Stomach (tissue), 4 donors: ENCODE data around the gene GOLGA6L10.
"Not testable (repeated sequence)": the region's sequence is repeated elsewhere in the genome, so short reads cannot be mapped to it uniquely, and the experiment has no call there.

Experiments
- CTCF ChIP-seq, 7 experiments: fragments of 450-650 bp in 4 of 7; fragments of 200-600 bp in 3 of 7; sonication (generic) in 3 of 7; IDR thresholded peaks; one replicate each; pipeline ENCODE4 v1.5.1; 2016 to 2019; ENCODE audit warnings: antibody characterized with exemption in 7 of 7, control low read depth in 2 of 7, mild to moderate bottlenecking in 1 of 7
- EP300 ChIP-seq: sonication (generic); formaldehyde crosslinking; IDR thresholded peaks from one replicate; pipeline ENCODE4 v1.6.1; 2017; ENCODE audit warnings: antibody characterized with exemption
- POLR2A ChIP-seq, 4 donors: fragments of 450-650 bp; IDR thresholded peaks; one replicate each; pipeline ENCODE4 v1.6.1; 2016; ENCODE audit warnings: antibody characterized with exemption in 4 of 4, control low read depth in 2 of 4, mild to moderate bottlenecking in 1 of 4, moderate library complexity in 1 of 4

GRCh38 chr15:82317516-82317915 lies 31.8 kb downstream of the GOLGA6L10 start:
- TF ChIP-seq CTCF (IDR thresholded peaks at IDR 0.05); POLR2A (IDR thresholded peaks at IDR 0.05); EP300: not testable (repeated sequence)
